Hepatocyte (in vitro differentiated cells): ENCODE data around the gene TFE3. TPM values are rescaled to one million over a fixed set of nuclear protein-coding genes. Genes with fewer than 3 reads are reported as not detected.

Experiments
- DNase-seq: peaks from one replicate; pipeline ENCODE4 v3.0.0-alpha.2; 2016; ENCODE audit warnings: low spot score
- H2AFZ ChIP-seq: fragments of 200-600 bp; sonication (generic); 2 replicates; pipeline ENCODE4 v1.6.0; 2016; ENCODE audit warnings: antibody characterized with exemption, mild to moderate bottlenecking
- H3K27ac ChIP-seq: fragments of 200-600 bp; sonication (generic); 2 replicates; pipeline ENCODE4 v1.5.1; 2016; ENCODE audit warnings: mild to moderate bottlenecking
- H3K27me3 ChIP-seq: fragments of 200-600 bp; sonication (generic); 2 replicates; pipeline ENCODE4 v1.6.1; 2016
- H3K36me3 ChIP-seq: fragments of 200-600 bp; sonication (generic); replicated peaks from 2 replicates; pipeline ENCODE4 v1.5.1; 2016; ENCODE audit warnings: low read depth; ENCODE audit not compliant: insufficient read depth
- H3K4me1 ChIP-seq: fragments of 200-600 bp; sonication (generic); 2 replicates; pipeline ENCODE4 v1.5.1; 2016; ENCODE audit warnings: mild to moderate bottlenecking, moderate library complexity; ENCODE audit not compliant: insufficient read depth
- H3K4me2 ChIP-seq: fragments of 200-600 bp; sonication (generic); 2 replicates; pipeline ENCODE4 v1.6.0; 2016
- H3K4me3 ChIP-seq: fragments of 200-600 bp; sonication (generic); 2 replicates; pipeline ENCODE4 v1.5.1; 2016; ENCODE audit warnings: mild to moderate bottlenecking
- H3K79me2 ChIP-seq: fragments of 200-600 bp; sonication (generic); 2 replicates; pipeline ENCODE4 v1.6.0; 2017; ENCODE audit warnings: mild to moderate bottlenecking
- H3K9me2 ChIP-seq: fragments of 200-600 bp; sonication (generic); replicated peaks from 2 replicates; pipeline ENCODE4 v1.6.0; 2017; ENCODE audit warnings: mild to moderate bottlenecking; ENCODE audit not compliant: insufficient read depth
- H3K9me3 ChIP-seq: fragments of 200-600 bp; sonication (generic); 2 replicates; pipeline ENCODE4 v1.5.1; 2016; ENCODE audit warnings: low read depth, mild to moderate bottlenecking
- H4K20me1 ChIP-seq: fragments of 200-600 bp; sonication (generic); 2 replicates; pipeline ENCODE4 v1.6.0; 2016; ENCODE audit warnings: mild to moderate bottlenecking; ENCODE audit not compliant: insufficient read depth, poor library complexity, severe bottlenecking
- CTCF ChIP-seq: fragments of 200-600 bp; sonication (generic); IDR thresholded peaks from 2 replicates; pipeline ENCODE4 v1.5.1; 2016; ENCODE audit warnings: antibody characterized with exemption, mild to moderate bottlenecking; ENCODE audit not compliant: poor library complexity
- EZH2 ChIP-seq: fragments of 200-600 bp; sonication (generic); IDR thresholded peaks from 2 replicates; pipeline ENCODE4 v1.6.1; 2016; ENCODE audit warnings: antibody characterized with exemption, mild to moderate bottlenecking, borderline replicate concordance
- EZH2phosphoT487 ChIP-seq: fragments of 200-600 bp; sonication (generic); IDR thresholded peaks from one replicate; pipeline ENCODE4 v1.6.1; 2018; ENCODE audit warnings: antibody characterized with exemption, mild to moderate bottlenecking, low read depth, moderate library complexity; ENCODE audit not compliant: unreplicated experiment, severe bottlenecking
- WGBS: methylation state at CpG from one replicate; pipeline ENCODE4 v1.1.6; 2016; ENCODE audit warnings: low lambda C conversion rate; ENCODE audit errors: missing lambda C conversion rate; 5-methylcytosine and 5-hydroxymethylcytosine counted together
- polyA plus RNA-seq: library from polyadenylated mRNA; unstranded; fragments of >200 nt; fragmentation: Nextera tagmentation; extraction: Ambion mirVana; gene quantifications from 2 replicates; pipeline ENCODE4 v1.2.1, GENCODE V29; 2016
- total RNA-seq: library from RNA; depleted of rRNA; stranded (reverse); fragments of >200 nt; gene quantifications from 2 replicates; pipeline ENCODE4 v1.2.3, GENCODE V29; 2014

Gene TFE3
- total and polyA plus RNA-seq, 2 experiments from 2014 or later = 38.3 to 59.8 TPM

- TF ChIP-seq CTCF (no peak), EZH2phosphoT487 (no peak), EZH2 (no peak)
- 80% methylated on average over 7 of the region's 7 CpGs for WGBS
- H3K36me3 ChIP-seq = no peaks in the 10 kb centered on the region
These were observed 23.4 kb downstream of the TFE3 start for GRCh38 chrX:49019599-49020249.

GRCh38 chrX:49019050-49019449 lies 24.1 kb downstream of the TFE3 start:
- no peak for DNase-seq
- no peak for TF ChIP-seq EZH2
- no peak for TF ChIP-seq EZH2phosphoT487
- no peak for TF ChIP-seq CTCF
- H3K79me2 ChIP-seq = no peaks in the 10 kb centered on the region
- no peaks in the 10 kb centered on the region for H3K9me3 ChIP-seq
- H3K27me3 ChIP-seq = no peaks in the 10 kb centered on the region
- H3K4me1 ChIP-seq = no peaks in the 10 kb centered on the region
- H3K27ac ChIP-seq = no peak overlapping the region
- no peak overlapping the region for H3K4me2 ChIP-seq
- H3K9me2 ChIP-seq = no peaks in the 10 kb centered on the region
- no peak overlapping the region for H2AFZ ChIP-seq
- WGBS = 73% methylated on average over 2 of the region's 2 CpGs
- no peaks in the 10 kb centered on the region for H3K36me3 ChIP-seq
- H3K4me3 ChIP-seq = no peak overlapping the region
- H4K20me1 ChIP-seq = no peaks in the 10 kb centered on the region

More at GRCh38 chrX:49019599-49020249, 23.4 kb downstream of the TFE3 start:
- Histone ChIP-seq H3K9me3 (no peaks in the 10 kb centered on the region), H4K20me1 (no peaks in the 10 kb centered on the region), H3K4me1 (no peaks in the 10 kb centered on the region), H3K79me2 (no peaks in the 10 kb centered on the region), H3K4me2 (no peak overlapping the region), H2AFZ (no peak overlapping the region), H3K9me2 (no peaks in the 10 kb centered on the region), H3K27ac (no peak overlapping the region), H3K4me3 (no peak overlapping the region), H3K27me3 (no peaks in the 10 kb centered on the region)
- DNase-seq = no peak

GRCh38 chrX:49003696-49004095 lies 39.5 kb downstream of the TFE3 start:
- H2AFZ ChIP-seq = no peak overlapping the region

More at GRCh38 chrX:49003696-49004095, 39.5 kb downstream of the TFE3 start:
- Histone ChIP-seq H4K20me1 (no peaks in the 10 kb centered on the region), H3K4me2 (no peak overlapping the region), H3K79me2 (peaks cover 14% of the 10 kb centered on the region), H3K4me1 (no peaks in the 10 kb centered on the region), H3K36me3 (no peaks in the 10 kb centered on the region), H3K4me3 (no peak overlapping the region), H3K9me3 (no peaks in the 10 kb centered on the region), H3K27me3 (no peaks in the 10 kb centered on the region), H3K27ac (no peak overlapping the region), H3K9me2 (no peaks in the 10 kb centered on the region)
- no peak for DNase-seq
- 86% methylated on average over 5 of the region's 5 CpGs for WGBS
- TF ChIP-seq EZH2 (no peak), EZH2phosphoT487 (no peak), CTCF (no peak)
